Testis (tissue), 2 donors: ENCODE results near the gene EDEM2.

Source experiments
- CTCF ChIP-seq, 3 experiments: fragments of 450-650 bp in 2 of 3; fragments of 200-600 bp in 1 of 3; sonication (generic) in 1 of 3; IDR thresholded peaks; one replicate each; pipeline ENCODE4 v1.5.1; 2016 to 2019; ENCODE audit warnings: antibody characterized with exemption in 3 of 3, mild to moderate bottlenecking in 2 of 3, moderate library complexity in 1 of 3
- POLR2A ChIP-seq: fragments of 450-650 bp; IDR thresholded peaks from one replicate; pipeline ENCODE4 v1.6.1; 2017; ENCODE audit warnings: antibody characterized with exemption, mild to moderate bottlenecking, moderate library complexity

- no peak for TF ChIP-seq CTCF (IDR thresholded peaks at IDR 0.05)
- no peak for TF ChIP-seq POLR2A
These were observed 55.2 kb downstream of the EDEM2 start for GRCh38 chr20:35091816-35092523.
